HG03097 (cell line): ENCODE data around the gene ZDHHC7.

Source experiments
- ATAC-seq: cut with Tn5 transposase; IDR thresholded peaks from one replicate; pipeline ENCODE4 v1.9.1; 2021; ENCODE audit not compliant: unreplicated experiment, low FRiP score

ZDHHC7 gene

DNA sequence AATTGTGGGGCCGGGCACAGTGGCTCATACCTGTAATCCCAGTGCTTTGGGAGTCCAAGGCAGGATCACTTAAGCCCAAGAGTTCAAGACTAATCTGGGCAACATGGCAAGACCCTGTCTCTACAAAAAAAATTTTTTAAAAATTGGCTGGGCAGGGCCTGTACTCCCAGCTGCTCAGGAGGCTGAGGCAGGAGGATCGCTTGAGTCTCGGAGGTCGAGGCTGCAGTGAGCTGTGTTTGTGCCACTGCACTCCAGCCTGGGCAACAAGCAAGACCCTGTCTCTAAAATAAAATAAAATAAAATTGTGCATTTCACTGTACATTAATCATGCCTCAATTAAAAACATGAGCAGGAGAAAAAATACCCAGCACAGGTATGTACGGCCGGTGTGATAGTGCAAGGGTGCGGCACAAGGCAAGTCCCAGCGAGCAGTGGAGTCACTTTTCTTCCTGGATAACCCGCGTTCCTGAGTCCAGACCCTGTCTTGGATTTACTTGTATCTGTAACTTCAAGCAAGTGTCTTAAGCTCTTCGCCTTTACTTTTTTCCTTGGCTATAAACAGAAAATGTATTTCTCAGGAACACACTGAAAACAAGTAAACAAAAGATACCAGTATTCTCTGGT lies 11.4 kb downstream of the ZDHHC7 start:
- no peak for ATAC-seq

DNA sequence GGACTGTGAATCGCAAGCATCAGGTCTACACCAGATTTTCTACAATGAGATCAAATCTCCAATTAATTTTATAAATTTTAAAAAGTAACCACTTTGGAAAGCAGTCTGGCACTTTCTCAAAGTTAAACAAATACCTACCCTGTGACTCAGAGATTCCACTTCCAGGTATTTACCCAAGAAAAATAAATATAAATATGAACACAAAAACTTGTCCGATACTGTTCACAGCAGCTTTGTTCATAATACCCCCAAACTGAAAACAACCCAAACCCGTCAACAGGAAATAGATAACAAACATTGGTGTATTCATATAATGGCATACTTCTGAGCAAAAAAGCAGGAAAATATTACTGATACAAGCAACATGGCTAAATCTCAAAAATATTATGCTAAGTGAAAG lies 12.1 kb downstream of the ZDHHC7 start:
- no peak for ATAC-seq

DNA sequence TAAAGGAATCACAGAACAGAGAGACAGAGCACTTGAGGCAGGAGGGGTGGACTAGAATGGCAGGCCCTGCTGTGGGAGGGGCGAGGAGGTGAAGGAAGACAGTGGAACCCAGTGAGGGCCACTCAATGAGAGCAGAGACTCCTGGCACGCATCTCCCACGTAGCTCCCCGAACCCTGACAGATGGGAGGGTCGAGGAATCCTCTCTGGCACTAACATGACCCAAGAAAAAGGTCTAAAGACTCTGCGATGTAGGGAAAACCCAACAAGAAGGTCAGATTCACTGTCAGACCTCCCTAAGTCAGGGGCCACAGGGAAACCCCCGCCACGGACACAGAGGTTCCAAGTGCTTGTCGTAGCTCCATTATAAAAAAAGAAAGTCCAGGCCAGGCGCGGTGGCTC lies 15.0 kb downstream of the ZDHHC7 start:
- ATAC-seq: no peak

DNA sequence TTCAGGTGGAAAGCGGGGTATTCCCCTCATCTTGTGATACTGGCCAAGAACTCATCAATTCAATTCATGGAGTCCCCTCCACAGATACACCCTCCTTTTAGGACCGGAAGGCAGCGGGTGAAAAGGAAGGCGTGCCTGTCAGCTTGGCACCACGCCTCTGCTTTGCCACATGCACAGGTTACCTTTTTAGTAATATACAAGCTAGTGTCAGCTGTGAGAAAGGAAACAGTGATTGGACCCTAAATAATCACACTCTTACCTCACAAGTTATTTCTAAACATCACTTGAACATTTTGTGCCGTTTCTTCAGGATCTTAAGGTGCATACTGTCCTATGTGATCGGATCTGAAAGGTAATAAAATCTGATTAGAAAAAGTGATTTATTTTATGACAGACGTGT lies 15.7 kb downstream of the ZDHHC7 start:
- no peak for ATAC-seq

DNA sequence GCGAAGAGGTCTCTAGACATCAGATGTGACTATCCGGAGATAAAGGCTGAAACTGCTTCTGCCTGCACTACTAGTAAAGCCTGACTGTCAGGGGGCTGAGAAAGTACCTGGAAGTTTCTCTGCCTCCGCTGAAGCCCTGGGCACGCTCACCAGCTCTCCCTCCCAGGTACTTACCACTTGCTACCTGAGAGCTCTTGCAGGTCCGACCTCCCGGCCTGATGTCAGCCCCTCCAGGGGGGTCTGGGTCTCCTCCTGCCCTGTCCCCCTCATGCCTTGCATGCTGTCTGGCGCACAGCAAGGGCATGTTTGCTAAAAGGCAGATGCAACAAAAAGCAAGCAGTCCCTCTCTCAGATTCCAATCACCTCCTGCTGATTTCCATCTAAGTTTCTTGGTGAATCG lies 17.4 kb downstream of the ZDHHC7 start:
- no peak for ATAC-seq

DNA sequence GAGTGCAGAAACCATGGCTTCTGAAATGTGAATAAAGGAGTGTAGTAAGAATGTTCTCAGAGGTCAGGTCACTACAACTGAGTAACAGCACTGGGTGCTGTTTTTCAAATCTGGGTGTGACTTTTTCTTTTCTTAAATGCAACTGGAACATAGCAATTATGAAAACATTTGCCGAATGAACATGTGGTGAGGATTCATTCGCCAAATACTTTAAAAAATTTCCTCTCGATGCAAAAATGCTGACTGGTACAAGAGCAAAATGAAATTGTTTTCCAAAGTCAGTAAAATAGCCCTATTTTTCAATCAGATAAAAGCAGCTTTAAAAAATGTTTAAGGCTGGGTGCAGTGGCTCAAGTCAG lies 18.6 kb downstream of the ZDHHC7 start:
- no peak for ATAC-seq

DNA sequence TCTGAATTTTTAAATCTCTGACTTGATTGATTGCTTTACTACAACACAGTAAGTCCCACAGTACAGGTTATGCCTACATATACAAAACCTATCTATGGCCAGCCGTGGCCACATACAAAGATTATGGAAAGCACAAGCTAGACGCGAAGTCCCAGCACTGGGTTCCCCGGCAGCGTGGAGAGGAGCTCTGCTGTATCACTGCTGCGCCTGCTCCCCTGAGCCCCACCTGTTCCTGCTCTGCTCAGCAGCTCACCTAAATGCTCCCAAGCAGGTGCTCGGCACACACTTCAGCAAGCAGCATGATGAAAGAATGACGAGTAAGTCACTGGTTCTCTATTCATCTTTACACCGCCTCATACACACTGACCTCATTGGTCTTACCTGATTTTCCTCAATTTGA lies 20.6 kb downstream of the ZDHHC7 start:
- ATAC-seq: no peak

DNA sequence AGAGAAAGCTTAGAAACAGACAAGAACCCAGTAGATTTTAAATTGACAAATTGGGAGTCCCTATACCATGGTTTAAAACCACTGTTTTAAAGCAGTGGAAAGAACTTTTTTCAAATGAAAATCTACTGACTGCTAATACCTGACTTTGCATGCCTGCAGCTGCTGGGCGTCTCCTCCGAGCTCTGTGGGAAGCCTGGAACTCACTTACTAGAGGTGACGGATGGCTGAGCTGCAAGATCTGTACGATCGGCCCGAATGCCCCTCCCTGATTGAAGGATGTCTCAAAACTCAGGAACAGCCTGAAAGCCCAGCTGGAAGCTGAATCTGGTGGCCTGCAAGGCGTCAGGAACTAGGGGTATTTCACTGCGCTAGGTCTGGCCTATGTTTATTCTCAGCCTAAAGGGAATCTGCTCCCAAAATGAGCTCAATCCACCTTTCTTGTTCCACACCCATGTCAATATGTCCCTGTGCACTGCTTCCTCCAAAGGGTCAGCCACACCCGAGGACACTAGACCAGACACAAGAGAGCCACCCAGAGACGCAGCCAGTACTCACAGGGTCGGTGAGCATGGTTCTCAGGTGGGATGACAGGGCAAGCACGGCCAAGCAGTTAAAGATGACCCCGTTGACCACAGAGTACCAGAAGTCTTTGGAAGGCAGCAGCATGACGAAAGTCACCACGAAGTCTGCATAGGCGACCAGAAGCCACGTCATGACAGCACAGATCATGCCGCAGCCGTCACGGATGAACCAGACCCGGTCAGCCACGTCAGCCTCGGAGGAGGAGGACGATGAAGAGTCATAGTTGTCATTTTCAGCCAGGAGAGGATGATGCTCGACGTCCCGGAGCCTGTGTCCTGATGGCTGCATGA lies 21.4 kb downstream of the ZDHHC7 start:
- no peak for ATAC-seq

DNA sequence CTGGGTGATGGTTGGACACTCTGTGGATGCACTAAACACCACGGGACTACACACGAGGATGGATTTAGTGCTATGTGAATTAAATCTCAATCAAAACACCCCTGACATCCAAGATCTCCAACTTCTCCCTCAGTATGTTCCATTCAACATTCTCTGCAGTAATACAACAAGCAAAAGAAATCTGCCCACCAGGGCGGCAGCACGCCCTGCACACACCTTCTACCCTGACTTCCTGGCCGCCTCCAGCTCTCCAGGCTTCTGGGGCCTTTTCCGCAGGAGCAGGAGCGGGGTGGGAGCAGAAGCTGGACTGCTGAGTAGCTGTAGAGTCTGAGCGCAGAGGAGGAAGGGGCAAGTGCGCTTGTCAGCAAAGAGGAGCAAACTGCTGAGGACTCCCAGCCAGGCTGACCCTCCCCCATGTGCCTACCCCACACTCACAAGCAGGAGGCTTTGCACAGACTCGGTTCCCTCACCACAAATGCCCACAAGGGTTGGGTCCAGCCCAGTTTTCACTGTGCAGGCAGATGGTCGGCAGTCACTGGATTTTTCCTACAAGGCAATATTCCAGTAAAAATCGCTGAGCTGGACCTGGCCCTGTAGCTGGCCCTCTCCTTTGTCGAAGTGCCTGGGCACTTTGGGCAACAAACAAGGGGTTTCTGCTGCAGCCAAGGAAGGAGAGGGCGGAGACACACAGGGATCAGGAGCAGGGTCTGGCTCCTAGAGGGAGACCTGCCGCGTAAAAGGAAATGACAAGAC lies 22.8 kb downstream of the ZDHHC7 start:
- ATAC-seq: no peak

DNA sequence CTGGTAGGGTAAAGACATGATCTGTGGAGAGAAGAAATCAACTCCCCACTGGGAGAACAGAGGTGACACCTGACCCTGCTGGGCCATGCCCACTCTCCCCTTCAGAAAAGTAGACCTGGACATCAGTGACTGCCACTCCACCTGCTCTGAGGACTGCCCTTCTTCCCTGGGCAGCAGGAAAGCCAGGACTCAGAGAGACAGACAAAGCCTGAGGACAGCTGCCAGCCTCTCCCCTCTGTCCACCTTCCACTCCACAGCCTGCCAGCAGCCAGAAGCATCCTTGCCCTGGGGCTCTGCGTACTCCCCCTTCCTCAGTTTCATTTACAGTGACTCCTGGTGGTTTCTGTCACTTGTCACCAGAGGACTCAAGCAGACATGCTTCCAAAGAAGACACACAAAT lies 24.5 kb downstream of the ZDHHC7 start:
- no peak for ATAC-seq

DNA sequence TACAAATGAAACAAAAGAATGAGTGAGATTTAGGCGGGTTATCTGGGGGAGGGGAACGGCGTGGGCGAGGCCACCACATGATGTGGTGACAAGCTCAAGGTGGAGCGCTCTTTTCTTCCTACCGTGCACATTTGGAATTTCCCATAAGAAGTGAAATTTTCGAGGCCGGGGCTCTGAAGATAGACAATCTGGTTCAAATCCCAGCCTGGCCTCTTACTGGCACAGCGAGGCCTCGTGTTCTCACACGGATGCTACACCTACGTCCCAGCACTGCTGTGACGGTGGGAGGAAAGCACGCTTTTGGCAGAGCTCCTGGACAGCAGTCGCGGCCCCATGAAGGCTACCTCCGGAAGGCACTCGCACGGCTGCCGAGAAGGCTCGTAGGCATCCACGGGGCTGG lies 25.2 kb downstream of the ZDHHC7 start:
- no peak for ATAC-seq

DNA sequence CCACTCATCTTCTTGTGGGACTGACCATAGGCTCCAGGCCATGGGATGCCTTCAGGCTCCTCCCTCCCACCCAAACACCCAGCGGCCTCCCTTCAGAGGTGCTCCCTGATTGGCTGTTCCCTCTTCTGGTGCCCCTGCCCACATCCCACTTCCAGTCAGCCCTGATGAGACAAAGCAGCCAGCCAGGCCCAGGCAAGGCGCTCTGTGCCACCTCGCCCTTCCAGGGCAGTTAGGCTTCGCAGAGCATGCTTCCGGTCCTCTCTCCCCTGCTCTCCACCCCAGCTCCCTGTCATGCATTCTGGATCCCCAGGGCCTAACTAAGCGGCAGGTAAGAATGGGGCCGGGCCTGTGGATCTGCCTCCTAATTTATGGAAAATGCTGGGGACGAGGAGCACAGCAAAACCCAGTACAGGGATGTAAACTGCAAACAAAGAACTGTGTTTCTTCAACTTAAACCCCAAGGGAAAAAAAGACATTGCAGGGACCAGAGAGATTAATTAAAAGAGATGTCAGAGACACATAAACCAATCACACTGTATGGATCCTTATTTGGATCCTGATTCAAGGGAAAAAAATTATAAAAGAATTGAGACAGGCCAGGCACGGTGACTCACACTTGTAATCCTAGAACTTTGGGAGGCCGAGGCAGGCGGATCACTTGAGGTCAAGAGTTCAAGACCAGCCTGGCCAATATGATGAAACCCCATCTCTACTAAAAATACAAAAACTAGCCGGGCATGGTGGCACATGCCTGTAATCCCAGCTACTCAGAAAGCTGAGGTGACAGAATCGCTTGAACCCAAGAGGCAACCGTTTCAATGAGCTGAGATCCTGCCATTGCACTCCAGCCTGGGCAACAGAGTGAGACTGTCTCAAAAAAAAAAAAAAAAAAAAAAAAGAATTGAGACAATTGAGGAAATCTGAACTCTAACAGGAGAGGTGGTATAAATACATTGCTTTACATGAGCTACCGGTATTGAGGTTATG lies 26.0 kb downstream of the ZDHHC7 start:
- ATAC-seq: no peak

DNA sequence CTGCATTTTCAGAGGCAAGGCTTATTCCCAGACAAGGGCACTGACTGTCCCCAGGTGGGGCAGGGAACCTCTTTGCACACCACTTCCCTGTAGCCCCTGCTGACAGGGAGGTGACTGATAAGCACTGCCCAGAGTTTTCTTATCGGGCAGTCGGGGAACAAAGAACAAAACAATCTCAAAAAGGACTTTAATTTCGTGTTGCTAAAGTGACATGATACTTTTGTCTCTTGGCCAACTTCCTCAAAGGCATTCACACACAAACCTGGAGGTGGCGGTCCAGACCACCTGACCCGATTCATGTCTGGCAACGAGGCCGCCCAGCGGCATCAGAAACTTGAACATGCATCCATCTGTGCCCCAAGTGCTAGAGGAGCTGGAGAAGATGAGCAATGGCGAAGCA lies 28.9 kb downstream of the ZDHHC7 start:
- ATAC-seq: no peak

DNA sequence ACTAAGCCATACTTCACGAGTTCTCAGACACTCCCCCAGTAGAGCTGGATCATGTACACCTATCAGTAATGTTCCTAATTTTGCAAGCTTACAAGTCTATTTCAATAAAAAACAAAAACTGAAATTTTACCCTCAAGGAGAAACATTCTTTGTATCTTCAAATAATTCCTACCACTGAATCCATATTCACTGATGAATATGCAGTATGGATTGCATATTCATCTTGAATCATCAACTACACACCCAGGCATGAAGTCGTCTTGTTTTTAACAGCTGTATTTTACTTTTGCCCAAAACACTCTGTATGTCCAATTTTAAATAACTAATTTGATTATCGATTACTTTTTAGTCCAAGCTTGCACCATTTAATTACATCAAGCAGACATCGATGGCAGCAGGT lies 31.8 kb downstream of the ZDHHC7 start:
- ATAC-seq: no peak

DNA sequence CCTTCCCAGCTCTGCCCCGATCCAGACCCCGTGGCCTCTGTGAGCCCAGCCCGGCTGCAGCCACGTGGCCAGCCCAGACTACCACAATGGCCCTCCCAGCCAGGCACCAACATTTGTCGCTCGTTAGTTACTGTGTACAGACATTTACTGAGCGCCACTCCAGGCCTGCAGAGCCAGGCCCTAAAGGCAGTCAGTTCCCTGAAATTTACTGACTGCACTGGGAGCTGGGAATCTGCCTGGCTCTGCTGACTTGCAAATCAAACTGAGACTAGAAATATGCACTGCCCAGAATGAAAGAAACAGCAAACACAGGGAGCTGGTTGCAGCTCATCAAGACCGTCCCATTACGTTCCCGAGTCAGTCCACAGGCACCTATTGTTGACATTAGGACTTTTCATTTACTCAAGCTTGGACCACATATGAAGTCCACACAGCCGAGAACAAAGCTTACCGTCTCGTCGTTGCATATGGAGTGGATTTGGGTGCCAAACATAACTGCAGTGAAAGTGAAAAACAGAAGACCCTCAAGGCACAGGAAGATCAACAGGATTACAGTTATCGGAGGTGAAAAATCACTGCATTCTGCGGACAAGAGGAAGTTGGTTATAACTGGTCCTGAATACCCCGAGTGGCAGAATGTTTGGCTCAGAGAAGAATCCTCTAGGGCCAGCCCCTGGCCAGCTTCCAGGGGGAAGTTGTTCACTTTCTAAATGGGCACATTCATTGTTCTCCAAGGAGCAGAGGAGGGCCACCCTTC lies 34.5 kb downstream of the ZDHHC7 start:
- ATAC-seq: no peak

DNA sequence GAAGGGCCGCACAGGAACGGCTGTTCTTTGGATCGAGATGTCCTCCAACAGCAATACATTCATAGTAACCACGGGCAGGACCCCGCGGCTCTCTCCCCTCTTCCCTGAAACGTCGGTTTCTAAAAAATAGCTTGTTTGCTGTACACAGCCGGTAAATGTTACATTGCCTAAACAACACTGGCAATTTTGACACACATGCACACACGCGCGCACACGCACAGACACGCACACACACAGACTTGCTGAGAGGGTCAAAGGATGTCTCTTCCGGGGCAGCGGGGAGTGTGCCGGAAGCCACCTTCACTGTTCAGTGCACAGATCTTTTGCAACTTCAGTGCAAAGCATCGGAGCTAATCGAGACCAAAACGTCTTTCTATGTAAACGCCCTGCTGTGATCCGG lies 35.8 kb downstream of the ZDHHC7 start:
- no peak for ATAC-seq

DNA sequence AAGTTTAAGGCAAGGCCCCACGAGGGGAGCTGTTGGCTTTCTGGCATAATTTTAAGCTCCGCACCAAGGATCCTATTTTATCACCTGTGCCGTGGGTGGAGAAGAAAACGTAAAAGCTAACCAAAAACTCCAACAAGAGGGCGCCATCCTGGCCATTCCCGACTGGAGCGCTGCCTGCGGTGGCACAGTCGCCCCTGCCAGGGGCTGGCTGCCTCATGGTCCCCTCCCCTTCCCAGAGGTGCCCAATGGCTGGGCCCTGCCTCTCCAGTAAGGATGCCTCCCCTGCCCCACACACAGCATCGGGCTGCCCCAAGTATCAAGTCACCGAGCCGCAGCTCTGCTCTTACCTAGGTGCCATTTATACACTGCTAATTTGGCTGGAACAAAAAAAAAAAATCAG lies 36.3 kb downstream of the ZDHHC7 start:
- ATAC-seq: no peak

DNA sequence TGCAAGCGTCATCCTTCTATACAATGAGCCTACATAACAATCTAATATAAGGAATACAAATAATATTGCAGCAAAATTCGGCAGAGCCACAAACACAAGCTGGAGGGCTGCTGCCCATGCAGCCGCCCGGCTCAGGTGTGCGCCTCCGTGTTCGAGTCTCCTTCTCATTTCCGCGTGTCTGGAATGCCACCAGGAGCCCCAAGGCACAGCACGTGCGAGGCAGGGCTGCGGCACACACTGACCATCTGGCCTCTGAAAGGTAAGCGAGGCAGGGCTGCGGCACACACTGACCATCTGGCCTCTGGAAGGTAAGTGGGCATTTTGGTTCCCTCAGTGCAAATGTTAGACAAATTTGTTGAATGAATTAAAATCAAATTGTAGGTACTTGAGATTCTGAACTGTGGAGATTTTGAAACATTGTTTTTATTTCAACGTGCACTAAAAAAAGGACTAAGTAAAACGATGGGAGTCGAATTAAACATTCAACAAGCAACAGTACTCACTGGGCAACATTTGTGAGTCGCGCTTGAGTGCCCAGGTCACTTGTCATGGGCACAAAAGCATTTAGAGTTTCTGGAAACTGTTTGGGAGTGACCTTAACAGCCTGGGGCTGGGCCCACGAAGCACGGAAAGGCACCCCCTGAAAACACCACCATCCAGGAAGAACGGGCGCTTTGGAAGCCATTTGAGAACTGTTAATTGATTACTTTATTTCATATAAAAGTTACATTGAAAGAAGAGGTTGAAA lies 37.4 kb downstream of the ZDHHC7 start:
- ATAC-seq: no peak

DNA sequence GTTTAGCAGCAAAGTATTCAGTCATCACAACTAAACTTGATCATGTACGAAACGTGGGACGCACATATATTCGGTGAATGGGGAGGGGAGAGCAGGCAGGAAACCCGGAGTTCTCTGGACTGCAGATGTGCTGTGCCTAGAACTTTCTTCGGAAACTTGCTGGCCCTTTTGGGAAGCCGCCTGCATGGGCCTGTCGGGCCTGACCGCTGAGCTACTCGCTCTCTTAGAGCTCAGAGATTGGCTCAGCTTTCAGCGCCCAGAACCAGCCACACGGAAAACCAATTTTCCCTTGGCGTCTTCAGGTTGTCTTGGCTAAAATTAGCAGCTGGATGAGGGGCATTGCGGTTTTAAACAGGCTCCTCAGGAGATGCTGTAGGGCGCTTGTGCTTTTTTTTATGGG lies 38.1 kb downstream of the ZDHHC7 start:
- ATAC-seq: no peak
